NT2/D1 (cell line): ENCODE measurements around the gene SIN3A.

Source experiments
- SUZ12 ChIP-seq: IDR thresholded peaks from 2 replicates; pipeline ENCODE4 v1.6.1; 2011; ENCODE audit not compliant: insufficient read length, insufficient read depth; ENCODE audit errors: extremely low read depth
- ZNF274 ChIP-seq: IDR thresholded peaks from 2 replicates; pipeline ENCODE4 v1.6.1; 2011; ENCODE audit warnings: mild to moderate bottlenecking, low read depth, low read length

DNA sequence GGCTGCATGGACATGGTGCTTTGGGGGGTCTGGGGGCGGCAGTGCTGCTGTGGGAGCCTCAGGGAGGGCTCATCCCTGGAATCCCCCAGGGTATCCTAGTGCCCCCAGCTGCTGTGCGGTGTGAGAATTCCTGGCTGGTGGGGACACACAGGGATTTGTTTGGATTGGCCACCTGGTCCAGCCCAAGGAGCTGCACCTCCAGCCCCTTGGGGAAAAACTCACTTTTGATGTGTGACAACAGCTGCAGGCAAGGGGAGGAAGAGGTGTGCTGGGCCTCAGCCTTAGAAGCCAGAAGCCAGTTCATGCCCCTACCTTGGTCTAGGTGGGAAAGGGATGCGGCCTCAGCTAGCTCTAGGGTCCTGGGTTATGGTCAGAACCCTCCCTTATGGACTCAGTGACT lies 124.0 kb downstream of the SIN3A start:
- TF ChIP-seq ZNF274 (no peak), SUZ12 (no peak)
